GM21825 (cell line): ENCODE measurements around the gene CHD2.
"Not testable (repeated sequence)": the region's sequence is repeated elsewhere in the genome, so short reads cannot be mapped to it uniquely, and the experiment has no call there.

ENCODE experiments used
- ATAC-seq: cut with Tn5 transposase; IDR thresholded peaks from one replicate; pipeline ENCODE4 v1.9.1; 2021; ENCODE audit warnings: mild to moderate bottlenecking, moderate library complexity; ENCODE audit not compliant: unreplicated experiment

CHD2 gene

GRCh38 chr15:92904722-92905571 is 4.8 kb downstream of the CHD2 start:
- no peak for ATAC-seq

- no peak for ATAC-seq
Measured at GRCh38 chr15:92906020-92906419, 5.9 kb downstream of the CHD2 start.

GRCh38 chr15:92906563-92907081 is 6.5 kb downstream of the CHD2 start:
- peak; percentile 34 for ATAC-seq

- ATAC-seq: no peak
Measured at GRCh38 chr15:92907229-92907628, 7.1 kb downstream of the CHD2 start.

DNA sequence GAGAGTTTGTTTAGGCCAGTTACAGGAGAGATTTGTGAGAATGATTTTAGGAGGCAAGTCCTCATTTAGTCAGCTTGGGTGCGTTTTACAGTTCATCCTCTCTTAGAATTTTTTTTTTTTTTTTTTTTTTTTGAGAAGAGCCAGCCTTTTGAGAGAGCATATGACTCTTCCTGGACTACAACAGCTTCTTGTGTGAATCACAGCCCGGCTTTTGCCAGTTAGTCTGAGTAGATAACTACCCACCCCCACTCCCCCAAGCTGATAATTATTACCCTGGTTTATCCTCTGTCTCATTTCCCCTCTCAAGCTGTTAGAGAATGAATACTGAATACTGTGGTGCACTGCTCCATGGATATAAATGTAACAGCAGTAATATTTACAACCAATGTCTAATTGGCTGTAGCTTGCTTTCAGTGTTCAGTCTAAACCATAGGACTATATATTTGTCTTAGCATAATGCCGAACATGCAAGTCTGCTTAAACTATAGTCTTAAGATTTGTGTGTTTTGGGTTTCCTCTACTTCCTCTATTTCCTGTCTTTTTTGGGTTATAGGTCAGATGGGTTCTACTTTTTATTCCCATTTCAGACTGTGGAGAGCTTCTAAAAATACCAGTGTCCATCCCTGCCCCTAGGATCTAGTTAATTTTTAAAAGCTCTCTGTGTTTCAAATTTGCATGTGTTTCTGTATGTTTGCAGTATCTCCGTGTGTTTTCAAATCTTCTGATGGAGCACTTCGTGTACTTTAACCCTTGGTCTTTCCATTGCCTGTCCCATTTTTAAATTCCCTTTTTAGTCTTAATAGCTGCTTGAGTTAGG is 8.0 kb downstream of the CHD2 start:
- ATAC-seq: no peak

DNA sequence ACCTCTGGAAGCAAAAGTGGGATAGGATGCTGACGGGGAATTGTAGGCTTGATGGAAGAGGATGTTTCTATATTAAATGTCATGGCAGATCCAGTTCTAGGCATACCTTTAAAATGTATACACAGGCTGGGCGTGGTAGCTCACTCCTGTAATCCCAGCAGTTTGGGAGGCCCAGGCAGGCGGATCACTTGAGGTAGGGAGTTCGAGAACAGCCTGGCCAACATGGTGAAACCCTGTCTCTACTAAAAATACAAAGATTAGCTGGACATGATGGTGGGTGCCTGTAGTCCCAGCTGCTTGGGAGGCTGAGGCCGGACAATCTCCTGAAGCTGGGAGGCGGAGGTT is 8.6 kb downstream of the CHD2 start:
- no peak for ATAC-seq

GRCh38 chr15:92909136-92909781 is 9.1 kb downstream of the CHD2 start:
- ATAC-seq: no peak

DNA sequence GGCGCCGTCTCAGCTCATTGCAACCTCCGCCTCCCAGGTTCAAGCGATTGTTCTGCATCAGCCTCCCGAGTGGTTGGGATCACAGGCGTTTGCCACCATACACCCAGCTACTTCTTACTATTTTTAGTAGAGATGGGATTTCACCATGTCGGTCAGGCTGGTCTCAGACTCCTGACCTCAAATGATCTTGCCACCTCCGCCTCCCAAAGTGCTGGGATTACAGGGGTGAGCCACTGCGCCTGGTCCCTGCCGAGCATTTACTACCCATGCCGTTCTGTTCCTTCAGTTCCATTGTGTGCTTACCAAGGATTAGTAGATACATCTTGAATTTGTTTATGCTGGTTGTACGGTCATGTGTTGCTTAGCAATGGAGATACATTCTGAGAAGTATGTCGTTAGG is 10.3 kb downstream of the CHD2 start:
- no peak for ATAC-seq

GRCh38 chr15:92914103-92914499 is 14.0 kb downstream of the CHD2 start:
- no peak for ATAC-seq

GRCh38 chr15:92914768-92915221 is 14.7 kb downstream of the CHD2 start:
- peak; percentile 50 for ATAC-seq

GRCh38 chr15:92915766-92916435 is 15.8 kb downstream of the CHD2 start:
- ATAC-seq: no peak

GRCh38 chr15:92917598-92918407 is 17.7 kb downstream of the CHD2 start:
- peak; percentile 37 for ATAC-seq

DNA sequence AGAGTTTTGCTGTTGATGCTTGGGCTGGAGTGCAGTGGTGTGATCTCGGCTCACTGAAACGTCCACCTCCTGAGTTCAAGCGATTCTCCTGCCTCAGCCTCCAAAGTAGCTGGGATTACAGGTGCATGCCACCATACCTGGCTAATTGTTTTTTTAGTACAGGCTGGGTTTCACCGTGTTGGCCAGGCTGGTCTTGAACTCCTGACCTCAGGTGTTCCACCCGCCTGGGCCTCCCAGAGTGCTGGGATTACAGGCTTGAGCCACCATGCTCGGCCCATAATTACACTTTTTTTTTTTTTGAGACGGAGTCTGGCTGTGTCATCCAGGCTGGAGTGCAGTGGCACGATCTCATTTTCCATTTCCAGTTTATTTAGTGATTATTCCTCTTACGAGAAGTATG is 18.8 kb downstream of the CHD2 start:
- not testable (repeated sequence) for ATAC-seq

DNA sequence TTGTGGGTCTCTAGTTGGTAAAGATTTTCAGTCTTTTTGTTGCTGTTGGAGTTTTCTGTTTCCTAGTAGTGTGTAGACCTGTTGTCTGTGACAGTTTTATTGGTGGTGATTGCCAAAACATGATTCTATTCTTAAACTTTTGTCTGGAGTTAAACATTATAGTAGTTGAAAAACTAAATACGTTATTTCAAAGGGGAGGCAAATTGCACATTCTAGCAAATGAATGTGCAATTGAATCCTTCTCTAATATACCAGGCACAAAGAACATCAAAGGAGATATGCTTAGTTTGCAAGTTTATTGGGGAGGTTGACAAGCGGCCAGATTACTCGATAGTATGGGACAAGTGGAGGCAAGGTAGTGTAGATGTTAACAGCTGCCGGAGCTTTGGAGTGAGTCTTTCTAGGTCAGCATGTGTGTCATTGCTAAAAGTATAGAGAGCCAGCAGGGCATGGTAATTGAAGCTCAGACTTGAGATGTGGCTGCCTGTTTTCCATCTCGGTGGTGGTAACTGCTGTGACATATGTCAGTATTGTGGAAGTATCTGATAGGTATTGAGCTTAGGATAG is 20.6 kb downstream of the CHD2 start:
- ATAC-seq: no peak

DNA sequence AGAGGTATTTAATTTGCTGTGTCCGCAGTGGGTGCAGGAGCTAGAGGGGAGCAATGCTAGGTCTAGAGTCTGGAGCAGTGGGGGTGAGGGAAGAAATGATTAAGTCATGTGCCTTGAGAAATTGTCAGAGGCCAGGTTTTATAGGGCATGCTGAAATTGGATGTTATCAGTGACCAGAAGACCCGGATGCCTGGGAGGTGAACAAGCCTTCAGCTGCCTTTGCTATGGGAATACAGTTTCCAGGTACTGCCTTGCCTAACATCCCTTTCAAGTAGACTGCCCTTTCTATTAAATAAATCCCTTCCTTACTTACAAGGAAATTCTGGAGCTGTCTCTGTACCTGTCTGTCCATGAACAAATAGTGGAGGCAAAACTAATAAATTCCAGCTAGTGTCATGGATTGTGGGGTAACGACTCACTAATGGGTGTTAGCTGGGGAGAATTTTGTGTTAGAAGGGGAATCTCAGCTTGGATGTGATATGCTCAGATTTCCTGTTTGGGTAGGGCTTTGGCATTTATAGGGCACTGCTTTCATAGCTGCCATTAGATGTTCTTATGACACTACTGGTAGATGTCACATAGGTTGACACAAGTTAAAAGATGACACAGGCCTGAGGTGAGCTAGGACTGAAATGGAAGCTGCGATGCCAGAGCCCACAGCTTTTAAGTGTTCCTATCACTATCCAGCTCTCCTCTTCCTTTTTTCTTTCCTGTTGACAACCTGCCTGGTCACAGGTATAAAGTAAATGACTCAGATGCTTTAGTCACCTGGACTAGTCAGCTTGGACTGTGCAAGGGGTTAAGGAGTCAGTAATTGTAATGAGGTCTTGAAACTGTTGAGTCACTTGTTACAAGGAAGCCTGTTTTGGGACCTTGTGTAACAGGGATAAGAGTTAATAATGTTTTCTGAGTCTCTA is 21.3 kb downstream of the CHD2 start:
- no peak for ATAC-seq

GRCh38 chr15:92922418-92923002 is 22.4 kb downstream of the CHD2 start:
- ATAC-seq: peak; percentile 48

- ATAC-seq: no peak
Measured at GRCh38 chr15:92924216-92924615, 24.1 kb downstream of the CHD2 start.

- ATAC-seq: no peak
Measured at GRCh38 chr15:92925454-92925853, 25.3 kb downstream of the CHD2 start.
